ENCODE data around the gene ENPP6.

The ENPP6 gene

DNA sequence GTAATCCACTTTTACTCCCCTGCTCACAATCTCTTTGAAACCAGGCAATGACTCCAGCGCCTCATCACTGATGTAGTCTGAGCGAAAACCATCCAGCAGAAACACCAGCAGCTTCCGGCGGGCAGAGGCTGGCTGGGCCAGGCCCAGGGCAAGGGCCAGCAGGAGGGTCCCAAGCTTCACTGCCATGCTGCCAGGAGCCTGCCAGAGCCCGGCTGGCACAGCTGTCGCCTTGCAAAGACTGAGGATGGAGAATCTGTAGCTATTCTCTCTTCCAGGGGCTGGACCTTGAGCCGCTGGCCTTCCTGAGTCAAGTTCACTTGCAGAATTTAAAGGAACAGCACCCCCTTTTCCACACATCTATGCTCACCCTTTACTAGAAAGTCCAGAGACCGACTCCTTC lies at the start of gene ENPP6:
TSS of gene ENPP6 (minus strand) at position 240 of the 400 bp plus-strand sequence. CDS start at position 186, 54 bp downstream.
- no peak for DNase-seq

DNA sequence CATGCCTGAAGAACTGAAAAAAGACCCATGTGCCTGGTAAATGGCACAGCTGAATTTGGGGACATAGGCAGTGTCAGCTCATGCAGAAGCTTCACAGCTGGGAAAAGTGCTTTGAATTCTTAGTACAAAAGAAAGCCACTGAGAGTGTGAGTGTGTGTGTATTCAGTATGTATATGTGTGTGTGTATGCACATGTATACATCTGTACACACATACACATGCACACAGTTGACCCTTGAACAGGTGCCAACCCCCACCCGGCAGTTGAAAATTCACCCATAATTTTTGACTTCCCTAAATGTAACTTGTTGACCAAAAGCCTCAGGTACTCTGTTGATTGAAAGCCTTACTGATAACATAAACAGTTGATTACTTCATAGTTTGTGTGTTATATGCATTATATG lies 49.5 kb upstream of the ENPP6 start:
- no peak for DNase-seq

DNA sequence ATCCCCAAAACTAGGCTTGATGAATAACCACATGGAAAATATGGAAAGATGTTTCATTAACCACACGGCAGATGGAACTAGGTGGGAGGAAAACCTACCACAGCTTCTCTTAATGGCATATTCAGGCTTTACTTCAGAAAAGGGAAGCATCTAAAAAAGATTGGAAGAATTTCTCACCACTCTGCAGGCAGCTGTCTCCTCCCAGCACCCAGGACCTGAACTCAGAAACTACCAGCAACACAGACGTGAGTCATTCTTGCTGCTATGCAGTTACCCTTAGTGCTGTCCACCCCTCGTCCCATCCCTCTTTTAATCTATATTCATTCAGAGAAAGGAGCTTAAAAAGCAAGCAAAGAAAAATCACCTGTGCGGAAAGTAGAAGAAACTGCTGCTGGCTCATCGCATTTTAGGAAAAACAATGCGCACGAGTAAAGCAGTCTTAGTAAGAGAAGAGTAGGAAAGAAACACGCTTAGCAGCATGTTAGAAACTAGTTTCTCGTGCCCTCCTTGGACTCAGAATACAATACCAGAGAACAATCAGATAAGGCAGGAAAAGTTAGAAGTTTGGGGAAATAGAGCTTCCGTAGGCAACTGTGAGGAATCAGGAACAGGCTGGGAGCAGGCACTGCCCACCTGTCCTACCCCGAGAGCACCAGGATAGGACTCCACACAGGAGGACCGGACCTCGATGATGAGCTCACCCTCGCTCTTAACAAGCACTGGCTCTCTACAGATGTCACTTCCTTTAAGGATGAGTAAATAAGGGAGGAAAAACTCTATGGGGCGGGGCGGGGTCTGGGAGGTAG lies 48.1 kb upstream of the ENPP6 start:
- DNase-seq = no peak

DNA sequence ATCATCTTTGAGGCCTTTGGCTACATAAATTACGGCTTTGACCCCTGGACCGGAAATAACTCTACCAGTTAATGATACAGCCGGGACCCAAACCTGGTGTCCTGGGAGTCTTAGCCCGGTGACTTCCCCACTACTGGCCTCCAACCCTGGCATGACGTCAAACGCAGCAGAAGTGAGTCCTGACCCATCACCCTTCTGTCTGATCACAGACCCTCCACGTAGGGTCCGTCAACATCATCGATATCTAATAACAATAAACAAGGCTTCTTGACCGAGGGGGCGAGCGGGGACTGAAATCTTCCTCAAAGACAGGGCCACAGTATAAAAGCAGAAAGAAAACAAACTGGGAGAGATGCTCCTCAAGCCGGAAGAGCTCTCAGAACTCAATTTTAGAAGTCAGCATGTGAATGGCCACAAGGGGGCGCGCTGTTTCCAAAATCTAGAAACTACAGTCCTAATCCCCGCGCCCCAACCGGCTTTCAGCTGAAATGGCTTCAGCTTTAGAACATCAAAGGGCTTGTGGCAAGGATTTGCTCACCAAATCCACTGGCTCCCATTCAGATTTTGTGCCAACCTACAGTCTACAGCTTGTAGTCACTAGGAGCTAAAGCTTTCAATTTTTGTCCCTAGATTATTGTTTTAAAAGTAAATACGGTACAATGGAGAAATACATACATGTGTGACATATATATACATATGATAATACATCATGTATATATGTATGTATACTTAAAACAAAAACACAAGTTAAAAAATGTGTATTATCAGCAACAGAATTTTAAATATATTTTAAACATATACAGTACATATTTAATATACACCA lies 46.4 kb upstream of the ENPP6 start:
- peak; percentile 91 to 92 for DNase-seq

DNA sequence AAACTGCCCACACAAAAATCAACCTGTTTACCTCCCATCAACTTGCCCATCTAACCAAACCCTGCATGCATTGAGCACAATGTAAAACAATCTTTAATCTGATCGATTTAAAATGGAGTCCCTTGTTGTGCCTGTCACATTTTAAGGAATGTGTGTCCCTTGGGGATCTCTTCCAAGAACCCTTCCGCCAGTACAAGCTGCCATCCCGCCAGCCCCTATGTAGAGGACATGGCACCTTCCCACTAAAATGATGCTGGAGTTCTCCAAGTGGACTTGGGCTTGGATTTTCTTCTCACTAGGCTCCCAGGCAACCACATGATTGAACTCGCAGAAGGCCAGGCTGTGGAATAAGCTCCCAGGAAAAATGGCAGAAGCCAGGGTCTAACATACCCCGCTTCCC lies 45.8 kb upstream of the ENPP6 start:
- no peak for DNase-seq

DNA sequence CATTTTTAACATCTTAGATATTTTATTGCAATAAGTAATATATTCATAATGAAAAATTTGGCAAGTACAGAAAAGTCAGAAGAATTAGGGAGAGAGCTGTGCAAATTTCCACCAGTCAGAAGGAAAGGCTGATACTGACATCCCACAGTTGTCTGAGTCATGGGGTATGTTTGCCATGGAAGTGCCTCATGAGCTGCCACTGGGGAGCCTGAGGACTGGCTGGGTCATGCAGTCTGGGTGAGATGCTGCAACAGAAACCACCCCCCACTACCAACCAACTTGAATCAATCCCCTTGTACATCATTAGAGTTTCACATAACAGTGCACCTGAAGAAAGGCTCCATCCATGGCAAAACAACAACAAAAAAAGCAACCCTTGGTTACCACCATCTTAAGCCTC lies 45.2 kb upstream of the ENPP6 start:
- DNase-seq = no peak

DNA sequence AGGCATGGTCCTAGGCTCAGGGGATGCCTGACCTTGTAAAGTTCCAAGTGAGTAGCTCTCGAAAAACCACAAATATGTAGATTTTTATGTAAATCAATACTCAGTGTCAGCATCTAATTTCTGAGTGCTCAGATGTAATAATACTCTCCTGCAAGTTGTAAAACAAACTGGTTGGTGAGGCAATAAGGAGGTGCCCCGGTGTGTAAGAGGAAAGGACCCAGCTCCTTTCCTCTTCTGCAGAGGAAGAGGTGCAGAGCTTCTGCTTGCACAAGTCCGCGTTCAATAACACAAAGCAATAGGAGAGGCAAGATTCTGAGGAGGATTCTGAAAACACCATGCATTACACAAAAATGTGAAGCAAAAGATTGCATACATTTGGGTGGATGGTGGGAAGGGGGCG lies 43.6 kb upstream of the ENPP6 start:
- no peak for DNase-seq

DNA sequence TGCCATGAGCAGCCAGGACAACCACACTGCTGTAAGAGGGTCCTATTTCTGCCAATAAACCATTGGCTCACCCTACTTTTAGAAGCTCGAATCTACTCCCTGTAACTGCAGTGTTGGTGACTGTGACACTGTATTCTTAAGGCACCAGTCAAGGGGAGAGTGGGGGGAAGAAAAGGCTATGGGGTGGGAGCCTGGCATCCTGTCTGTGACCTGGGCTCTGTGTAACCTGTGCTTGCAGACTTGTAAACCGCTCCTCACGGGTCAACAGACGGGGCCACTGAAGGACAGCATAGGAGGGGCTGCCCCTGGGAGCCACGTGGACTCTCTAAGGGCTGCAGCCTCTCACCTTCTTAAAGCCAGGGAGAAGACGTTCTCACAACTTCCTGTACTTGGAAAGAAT lies 42.2 kb upstream of the ENPP6 start:
- DNase-seq = no peak

DNA sequence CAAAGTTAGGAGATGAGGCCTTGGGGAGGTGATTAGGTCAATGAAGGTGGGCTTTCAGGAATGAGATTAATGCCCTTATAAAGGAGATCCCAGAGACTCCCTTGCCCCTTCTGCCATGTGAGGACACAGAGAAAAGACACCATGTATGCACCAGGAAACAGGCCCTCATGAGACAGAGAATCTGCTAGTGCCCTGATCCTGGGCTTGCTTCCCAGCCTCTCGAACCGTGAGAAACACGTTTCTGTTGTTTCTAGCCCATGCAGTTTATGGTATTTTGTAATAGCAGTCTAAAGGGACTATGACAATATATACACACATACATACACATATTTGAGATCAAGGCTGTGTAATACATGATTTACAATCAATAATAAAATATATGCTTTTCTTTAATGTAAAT lies 41.4 kb upstream of the ENPP6 start:
- DNase-seq = no peak

DNA sequence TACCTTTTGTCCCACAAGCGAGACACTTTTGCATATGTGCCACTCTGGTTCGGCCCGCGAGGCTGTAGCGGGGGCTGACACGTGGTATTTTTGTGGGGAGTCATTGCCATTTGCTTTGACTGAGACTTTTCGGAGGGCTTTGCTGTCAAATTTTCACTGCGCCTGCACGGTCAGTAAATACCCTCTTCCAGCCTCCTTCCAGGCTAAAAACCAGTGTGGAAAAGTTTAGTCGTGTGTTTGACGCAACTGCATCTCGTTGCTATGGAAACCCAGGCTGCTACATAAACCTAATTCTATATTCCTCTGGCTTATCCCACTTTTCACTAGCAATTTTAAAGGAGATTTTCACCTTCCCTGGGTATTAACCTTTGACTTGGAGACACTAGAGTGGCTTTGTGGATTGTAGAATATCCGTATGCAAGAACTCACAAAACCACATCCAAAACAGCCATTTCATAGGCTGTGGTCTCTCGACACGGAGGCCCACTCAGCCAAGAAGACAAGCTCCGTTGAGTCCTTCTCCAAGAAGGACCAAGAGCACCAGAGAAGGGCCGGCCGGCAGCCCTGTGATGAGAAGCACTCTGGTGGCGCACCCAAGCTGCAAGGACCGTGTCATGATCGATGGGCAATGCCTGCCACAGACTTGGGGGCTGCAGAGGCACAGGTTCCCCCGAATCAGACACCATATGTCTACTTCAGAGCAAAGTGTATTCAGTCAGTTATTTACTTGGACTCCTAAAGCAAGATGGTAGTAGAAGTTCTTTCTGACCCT lies 38.4 kb upstream of the ENPP6 start:
- no peak for DNase-seq

DNA sequence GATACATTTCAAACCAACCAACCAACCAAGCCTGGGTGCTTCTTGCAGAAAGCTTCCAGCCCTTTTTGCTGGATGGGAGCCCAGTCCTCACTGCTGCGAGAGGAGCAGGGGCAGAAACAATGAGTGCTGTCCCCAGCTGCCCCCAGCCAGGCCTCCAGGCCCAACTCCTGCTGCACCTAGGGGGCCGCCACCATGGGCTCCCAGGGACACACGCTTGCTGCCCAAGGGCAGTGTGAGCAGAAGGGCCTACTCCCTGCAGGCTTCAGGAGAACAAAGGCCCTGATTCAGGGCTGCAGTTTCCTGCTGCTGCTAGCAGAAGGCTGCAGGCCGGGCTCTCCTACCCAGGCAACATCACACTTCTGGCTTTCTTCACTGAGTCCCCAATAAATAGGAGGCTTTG lies 37.7 kb upstream of the ENPP6 start:
- DNase-seq = no peak

DNA sequence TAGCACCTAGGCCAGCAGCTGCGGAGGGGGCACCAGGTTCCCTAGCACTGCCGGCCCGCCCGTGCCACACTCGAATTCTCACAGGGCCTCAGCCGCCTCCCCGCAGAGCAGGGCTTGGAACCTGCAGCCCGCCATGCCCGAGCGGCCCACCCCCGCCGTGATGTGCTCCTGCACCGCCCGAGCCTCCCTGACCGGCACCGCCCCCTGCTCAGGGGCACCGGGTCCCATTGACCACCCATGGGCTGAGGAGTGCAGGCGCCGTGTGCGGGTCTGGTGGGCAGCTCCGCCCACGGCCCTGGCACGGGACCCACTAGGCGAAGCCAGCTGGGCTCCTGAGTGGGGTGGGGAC lies 35.4 kb upstream of the ENPP6 start:
- no peak for DNase-seq

DNA sequence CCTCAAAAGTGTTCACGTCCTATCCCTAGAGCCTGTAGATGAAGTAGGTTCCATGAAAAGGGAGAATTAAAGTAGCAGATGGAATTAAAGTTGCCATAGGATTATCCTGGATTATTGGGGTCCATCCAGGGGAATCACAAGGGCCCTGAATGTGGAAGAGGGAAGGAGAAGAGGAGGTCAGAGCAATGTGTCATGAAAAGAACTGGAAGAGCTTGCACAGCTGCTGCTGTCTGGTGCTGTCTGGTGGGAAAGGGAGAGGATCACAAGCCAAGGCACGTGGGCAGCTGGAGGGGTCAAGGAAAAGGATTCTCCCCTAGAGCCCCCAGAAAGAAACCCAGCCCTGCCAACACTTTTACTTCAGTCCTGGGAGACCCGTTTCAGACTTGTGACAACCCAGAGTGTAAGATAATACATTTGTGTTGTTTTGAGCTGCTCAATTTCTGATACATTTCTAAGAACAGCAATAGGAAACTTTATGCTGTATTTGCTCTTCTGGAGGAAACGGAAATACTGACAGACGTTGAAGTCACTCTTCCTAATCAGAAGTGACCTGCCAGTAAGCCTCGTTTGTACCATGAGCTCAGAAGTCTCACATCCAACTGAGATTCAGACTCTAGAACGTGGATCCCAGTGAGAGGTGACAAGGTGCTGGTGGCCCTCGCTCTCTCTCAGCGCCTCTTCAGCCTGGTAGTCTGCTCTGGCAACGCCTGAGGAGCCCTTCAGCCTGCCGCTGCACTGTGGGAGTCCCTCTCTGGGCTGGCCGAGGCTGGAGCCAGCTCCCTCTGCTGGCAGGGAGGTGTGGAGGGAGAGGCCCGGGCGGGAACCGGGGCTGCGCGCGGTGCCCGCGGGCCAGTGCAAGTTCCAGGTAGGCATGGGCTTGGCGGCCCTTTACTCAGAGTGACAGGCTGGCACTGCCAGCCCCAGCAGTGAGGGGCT lies 34.7 kb upstream of the ENPP6 start:
- no peak for DNase-seq

DNA sequence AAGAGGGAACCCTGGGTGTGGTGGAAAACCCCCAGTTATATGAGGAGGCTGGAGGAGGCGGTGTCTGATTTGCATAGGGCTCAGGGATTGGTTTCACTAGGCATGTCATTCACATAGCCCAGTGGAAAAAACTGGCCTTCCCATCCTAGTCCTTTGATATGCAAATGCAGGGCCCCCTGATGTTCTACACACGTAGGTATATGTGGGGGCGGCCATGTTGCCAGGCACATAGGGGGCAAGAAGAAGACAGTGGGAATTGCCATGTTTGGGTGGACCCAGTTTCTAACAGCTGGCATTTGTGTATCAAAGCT lies 34.0 kb upstream of the ENPP6 start:
- DNase-seq = no peak

DNA sequence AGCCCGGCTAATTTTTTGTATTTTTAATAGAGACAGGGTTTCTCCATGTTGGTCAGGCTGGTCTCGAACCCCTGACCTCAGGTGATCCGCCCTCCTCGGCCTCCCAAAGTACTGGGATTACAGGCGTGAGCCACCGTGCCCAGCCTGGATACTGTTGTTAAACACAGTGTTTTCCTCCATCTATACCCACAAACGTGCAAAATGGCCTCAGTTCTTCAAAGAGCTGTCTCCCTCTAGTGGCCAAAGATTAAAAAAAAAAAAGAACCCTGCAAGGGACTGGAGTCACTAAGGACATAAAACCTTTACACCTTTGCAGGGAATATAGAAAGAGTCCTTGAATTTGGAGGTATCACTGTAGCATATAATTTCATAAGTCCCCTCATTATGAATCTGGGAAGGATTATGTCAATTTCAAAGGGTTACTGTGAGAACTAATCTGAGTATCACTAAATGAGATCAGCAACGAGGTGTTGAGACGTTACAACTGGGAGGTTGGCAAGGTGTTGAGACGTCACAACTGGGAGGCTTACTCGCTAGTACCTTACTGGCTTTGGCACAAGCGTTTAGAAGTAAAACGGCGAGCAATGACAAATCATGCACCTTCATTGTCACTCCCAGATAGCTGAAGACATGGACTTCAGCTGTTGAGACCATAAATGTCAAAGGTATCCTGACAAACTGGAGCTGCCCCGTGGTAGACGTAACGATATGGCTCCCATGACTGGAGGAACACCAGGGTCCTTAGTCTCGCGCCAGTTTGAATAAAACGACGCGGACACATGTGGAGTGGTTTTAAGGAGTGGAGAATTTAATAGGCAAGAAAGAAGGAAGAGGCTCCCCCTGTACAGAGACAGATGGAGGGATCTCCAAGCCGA lies 33.4 kb upstream of the ENPP6 start:
- DNase-seq = peak in 1 of 2 donors; percentile 64

DNA sequence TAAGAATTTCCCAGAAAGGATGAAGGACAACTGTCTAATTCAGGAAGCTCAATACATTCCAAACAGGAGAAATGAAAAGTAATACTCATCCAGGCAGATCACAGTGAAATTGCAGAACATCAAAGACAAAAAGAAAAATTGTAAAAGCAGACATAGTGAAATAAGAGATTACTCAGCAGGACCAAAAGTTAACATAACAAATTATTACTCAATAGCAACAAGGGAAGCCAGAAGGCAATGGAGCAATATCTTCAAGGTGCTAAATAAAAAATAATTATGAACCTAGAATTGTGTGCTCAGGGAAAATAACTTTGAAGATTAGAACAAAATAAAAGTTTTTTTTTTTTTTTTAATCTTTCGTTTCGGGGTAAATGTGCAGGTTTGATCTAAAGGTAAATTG lies 30.5 kb upstream of the ENPP6 start:
- no peak for DNase-seq

DNA sequence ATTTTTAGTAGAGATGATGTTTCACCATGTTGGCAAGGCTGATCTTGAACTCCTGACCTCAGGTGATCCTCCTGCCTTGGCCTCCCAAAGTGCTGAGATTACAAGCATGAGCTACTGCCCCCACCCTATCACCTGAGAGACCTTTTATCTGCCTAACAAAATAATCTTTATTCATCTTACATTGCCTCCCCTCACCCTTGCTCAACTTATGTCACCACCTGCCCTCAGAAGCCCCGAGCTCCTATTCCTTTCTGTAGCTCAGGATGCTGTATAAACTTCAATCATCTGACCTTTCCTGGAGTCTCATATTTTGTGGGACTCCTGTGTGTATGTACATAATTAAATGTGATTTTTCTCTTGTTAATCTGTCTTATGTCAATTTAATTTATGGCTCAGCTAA lies 29.7 kb upstream of the ENPP6 start:
- DNase-seq = no peak

DNA sequence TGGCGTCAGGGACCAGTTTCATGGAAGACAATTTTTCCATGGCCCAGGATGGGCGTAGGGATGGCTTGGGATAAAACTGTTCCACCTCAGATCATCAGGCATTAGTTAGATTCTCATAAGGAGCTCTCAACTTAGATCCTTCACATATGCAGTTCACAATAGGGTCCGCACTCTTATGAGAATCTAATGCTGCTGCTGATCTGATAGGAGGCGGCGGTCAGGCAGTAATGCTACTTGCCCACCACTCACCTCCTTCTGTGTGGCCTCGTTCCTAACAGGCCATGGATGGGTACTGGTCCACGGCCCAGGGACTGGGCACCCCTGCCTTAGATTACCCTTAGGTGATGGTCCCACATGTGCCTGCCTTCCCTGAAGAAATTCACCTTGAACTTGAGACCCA lies 28.8 kb upstream of the ENPP6 start:
- no peak for DNase-seq

DNA sequence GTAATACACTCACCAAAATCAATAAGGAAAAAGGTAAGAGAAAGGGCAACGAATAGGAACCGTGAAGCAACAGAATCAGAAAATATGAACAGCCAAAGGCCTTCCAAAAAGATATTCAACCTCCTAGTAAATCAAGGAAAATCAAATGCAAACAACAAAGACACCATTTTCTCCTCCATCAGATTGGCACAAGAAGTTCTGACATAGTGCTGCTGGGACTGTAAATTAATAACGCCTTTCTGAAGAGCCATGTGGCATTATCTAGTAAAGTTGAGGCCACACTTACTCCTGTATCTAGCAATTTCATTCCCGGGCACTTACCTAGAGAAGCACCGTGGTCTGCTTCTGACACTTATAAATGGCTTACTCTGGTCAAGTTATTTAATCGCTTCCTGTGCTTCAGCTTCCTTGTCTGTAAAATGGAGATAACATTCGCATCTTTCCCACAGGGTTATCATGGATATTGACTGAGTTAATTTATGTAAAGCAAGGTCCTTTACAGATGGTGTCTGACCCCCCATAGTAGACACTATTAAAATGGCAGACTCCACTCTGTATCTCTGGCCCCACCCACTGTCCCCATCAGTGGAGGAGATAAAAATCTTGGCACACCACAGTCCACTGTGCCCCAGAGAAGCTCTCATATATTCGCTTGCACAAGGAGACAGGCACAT lies 20.5 kb upstream of the ENPP6 start:
- DNase-seq = no peak

DNA sequence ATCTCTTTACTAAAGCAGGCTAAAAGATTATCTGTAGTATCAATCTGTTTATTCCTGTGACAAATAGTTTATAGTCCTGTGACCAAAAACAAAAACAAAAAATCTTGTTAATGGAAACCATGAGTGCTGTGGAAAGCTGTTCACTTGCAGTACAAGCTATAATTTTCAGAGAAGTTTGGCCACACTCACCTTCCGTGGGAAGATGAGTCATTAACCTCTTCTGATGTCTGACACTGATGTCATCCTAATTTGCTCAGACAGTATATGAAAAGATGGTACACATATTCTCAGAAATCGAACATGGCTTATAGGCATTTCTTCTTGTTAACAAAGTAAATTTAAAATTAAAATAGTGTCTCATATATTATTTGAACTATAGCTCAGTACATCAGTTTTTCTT lies 19.9 kb upstream of the ENPP6 start:
- DNase-seq = peak; percentile 13 to 45

DNA sequence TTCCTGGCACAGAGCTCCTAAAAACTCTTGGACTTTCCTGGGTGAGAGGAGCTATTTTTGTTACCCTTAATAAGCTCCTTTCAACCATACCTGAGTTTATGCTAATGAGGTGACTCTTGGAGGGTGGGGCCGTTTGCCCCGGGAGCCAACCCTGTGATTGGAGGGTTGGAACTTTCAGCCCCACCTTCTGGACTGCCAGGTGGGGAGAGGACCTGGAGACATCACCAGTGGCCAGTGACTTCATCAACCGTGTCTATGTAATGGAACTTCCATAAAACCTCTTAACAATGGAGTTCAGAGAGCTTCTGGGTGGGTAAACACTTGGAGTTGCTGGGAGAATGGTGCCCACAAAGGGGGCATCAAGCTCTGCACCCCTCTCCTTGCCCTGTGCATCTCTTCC lies 17.9 kb upstream of the ENPP6 start:
- DNase-seq = no peak
